Measurements from ENCODE around the gene DHX34.

The DHX34 gene

GRCh38 chr19:47389150-47389556, 40.0 kb downstream of the DHX34 start:
- peak overlapping the region in 4 of 11 experiments; percentile 12 to 48 (median 24); a peak in 6 of 22 replicates for H3K9ac ChIP-seq
- no peaks in the 10 kb centered on the region for H3K27me3 ChIP-seq
- H4K20me1 ChIP-seq: no peaks in the 10 kb centered on the region
- TF ChIP-seq Cebpa-rat (IDR thresholded peaks at IDR 0.05): peak in 5 of 11 experiments; percentile 23 to 60 (median 39); a peak in 7 of 22 replicates
- H3K9me3 ChIP-seq (replicated peaks in 1 of 11): no peaks in the 10 kb centered on the region
- H3K27ac ChIP-seq: peak overlapping the region in 6 of 11 experiments; percentile 8 to 61 (median 36); a peak in 10 of 22 replicates
- peaks cover 13 to 44% (median 25%) of the 10 kb centered on the region in 10 experiments for H3K4me1 ChIP-seq
- H3K36me3 ChIP-seq: no peaks in the 10 kb centered on the region
- peak overlapping the region in 7 of 11 experiments; percentile 5 to 64 (median 28); a peak in 12 of 22 replicates for H3K4me2 ChIP-seq
- H3K4me3 ChIP-seq: no peak overlapping the region

GRCh38 chr19:47390533-47391488, 41.7 kb downstream of the DHX34 start:
- H3K36me3 ChIP-seq: no peaks in the 10 kb centered on the region
- no peaks in the 10 kb centered on the region for H3K27me3 ChIP-seq
- peak overlapping the region in 1 of 11 experiments; percentile 32; a peak in 1 of 22 replicates for H3K9ac ChIP-seq
- no peaks in the 10 kb centered on the region for H3K9me3 ChIP-seq (replicated peaks in 1 of 11)
- peak overlapping the region in 1 of 11 experiments; percentile 29; a peak in 1 of 22 replicates for H3K27ac ChIP-seq
- no peaks in the 10 kb centered on the region for H4K20me1 ChIP-seq
- H3K4me1 ChIP-seq: peaks cover 13 to 42% (median 25%) of the 10 kb centered on the region in 10 experiments
- TF ChIP-seq Cebpa-rat (IDR thresholded peaks at IDR 0.05): no peak
- H3K4me3 ChIP-seq: no peak overlapping the region
- peak overlapping the region; percentile 13 to 64 (median 36); a peak in 20 of 22 replicates for H3K4me2 ChIP-seq

GRCh38 chr19:47391510-47392223, 42.6 kb downstream of the DHX34 start:
- H3K4me1 ChIP-seq: peaks cover 13 to 42% (median 25%) of the 10 kb centered on the region in 10 experiments
- no peaks in the 10 kb centered on the region for H4K20me1 ChIP-seq
- H3K9me3 ChIP-seq (replicated peaks in 1 of 11): no peaks in the 10 kb centered on the region
- no peaks in the 10 kb centered on the region for H3K27me3 ChIP-seq
- H3K36me3 ChIP-seq: no peaks in the 10 kb centered on the region
- H3K9ac ChIP-seq: no peak overlapping the region
- H3K4me2 ChIP-seq: peak overlapping the region; percentile 13 to 64 (median 36); a peak in 19 of 22 replicates
- no peak overlapping the region for H3K27ac ChIP-seq
- no peak overlapping the region for H3K4me3 ChIP-seq
- no peak for TF ChIP-seq Cebpa-rat (IDR thresholded peaks at IDR 0.05)

- peak overlapping the region; percentile 19 to 72 (median 64) for H3K4me2 ChIP-seq
- no peak overlapping the region for H3K4me3 ChIP-seq
- no peak overlapping the region; a peak in 1 of 22 replicates for H3K9ac ChIP-seq
- no peaks in the 10 kb centered on the region for H3K9me3 ChIP-seq (replicated peaks in 1 of 11)
- no peaks in the 10 kb centered on the region for H3K36me3 ChIP-seq
- TF ChIP-seq Cebpa-rat (IDR thresholded peaks at IDR 0.05): no peak
- no peak overlapping the region for H3K27ac ChIP-seq
- peaks cover 0 to 16% (median 13%) of the 10 kb centered on the region in 11 experiments; a peak in 12 of 22 replicates for H3K27me3 ChIP-seq
- H3K4me1 ChIP-seq: peaks cover 7 to 13% (median 11%) of the 10 kb centered on the region in 10 experiments
- peaks cover 0 to 11% (median 0%) of the 10 kb centered on the region in 11 experiments; a peak in 8 of 22 replicates for H4K20me1 ChIP-seq
Observed at GRCh38 chr19:47398707-47399597, 49.8 kb downstream of the DHX34 start.

GRCh38 chr19:47402504-47402903, 53.4 kb downstream of the DHX34 start:
- H3K4me2 ChIP-seq: no peak overlapping the region
- peaks cover 21 to 51% (median 43%) of the 10 kb centered on the region in 11 experiments for H3K27me3 ChIP-seq
- no peaks in the 10 kb centered on the region for H3K36me3 ChIP-seq
- no peak for TF ChIP-seq Cebpa-rat (IDR thresholded peaks at IDR 0.05)
- H3K9ac ChIP-seq: no peak overlapping the region
- H3K4me3 ChIP-seq: no peak overlapping the region
- H4K20me1 ChIP-seq: peaks cover 0 to 23% (median 5%) of the 10 kb centered on the region in 11 experiments; a peak in 11 of 22 replicates
- H3K9me3 ChIP-seq (replicated peaks in 1 of 11): no peaks in the 10 kb centered on the region
- peaks cover 7 to 13% (median 11%) of the 10 kb centered on the region in 10 experiments for H3K4me1 ChIP-seq
- no peak overlapping the region for H3K27ac ChIP-seq

GRCh38 chr19:47404334-47405196, 55.5 kb downstream of the DHX34 start:
- no peak for TF ChIP-seq Cebpa-rat (IDR thresholded peaks at IDR 0.05)
- Histone ChIP-seq H3K9ac (no peak overlapping the region), H3K27ac (no peak overlapping the region), H3K4me2 (no peak overlapping the region), H4K20me1 (peaks cover 0 to 23% (median 5%) of the 10 kb centered on the region in 11 experiments; a peak in 11 of 22 replicates), H3K36me3 (no peaks in the 10 kb centered on the region), H3K4me1 (no peaks in the 10 kb centered on the region; a peak in 1 of 20 replicates), H3K4me3 (no peak overlapping the region), H3K9me3 (replicated peaks in 1 of 11) (no peaks in the 10 kb centered on the region), H3K27me3 (peaks cover 40 to 70% (median 61%) of the 10 kb centered on the region in 11 experiments)

DNA sequence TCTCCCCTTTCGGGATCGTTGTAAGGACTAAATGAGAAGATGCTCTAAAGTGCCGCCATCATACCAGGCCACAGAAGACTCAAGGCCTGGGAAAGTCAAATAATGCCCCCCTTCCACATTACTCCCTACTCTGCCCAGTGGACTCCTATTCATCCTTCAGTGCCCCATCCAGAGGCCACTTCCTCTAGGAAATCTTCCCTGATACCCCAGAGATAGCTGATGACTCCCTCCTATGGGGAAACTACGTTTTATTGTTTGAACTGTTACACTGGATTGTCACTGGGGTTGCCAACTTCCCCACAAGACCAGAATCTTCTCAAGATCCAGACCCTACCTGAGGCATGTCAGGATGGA, 56.1 kb downstream of the DHX34 start:
- Histone ChIP-seq H3K9ac (no peak overlapping the region), H3K27ac (no peak overlapping the region), H3K9me3 (replicated peaks in 1 of 11) (no peaks in the 10 kb centered on the region), H3K4me2 (no peak overlapping the region), H3K36me3 (no peaks in the 10 kb centered on the region), H3K4me1 (no peaks in the 10 kb centered on the region; a peak in 1 of 20 replicates), H4K20me1 (peaks cover 0 to 23% (median 5%) of the 10 kb centered on the region in 11 experiments; a peak in 11 of 22 replicates), H3K27me3 (peaks cover 40 to 70% (median 64%) of the 10 kb centered on the region in 11 experiments), H3K4me3 (no peak overlapping the region)
- no peak for TF ChIP-seq Cebpa-rat (IDR thresholded peaks at IDR 0.05)

All from BLaER1 treated with 17β-estradiol and CSF1 and Interleukin-3, amounts not matched to agents 10 nM and 100 nM (cell line).